CD14-positive monocyte (primary cell): ENCODE measurements around the gene MAPK12. TPM values are rescaled to one million over a fixed set of nuclear protein-coding genes. Genes with fewer than 3 reads are reported as not detected.

Experiments
- DNase-seq, 3 donors: peaks; one replicate each; pipeline ENCODE4 v3.0.0-alpha.2; 2011 to 2022
- H2AFZ ChIP-seq: 2 replicates; pipeline ENCODE4 v1.6.0; 2012; ENCODE audit warnings: mild to moderate bottlenecking, low read depth, low read length, inconsistent platforms; ENCODE audit not compliant: insufficient read depth, poor library complexity, severe bottlenecking
- H3K27ac ChIP-seq, 2 donors: 1 replicate in 1 of 2; 2 replicates in 1 of 2; pipeline ENCODE4 v1.5.1; 2012 to 2013; ENCODE audit warnings: low read length in 2 of 2, control low read depth in 1 of 2, inconsistent platforms in 1 of 2, low read depth in 1 of 2, mild to moderate bottlenecking in 1 of 2
- H3K27me3 ChIP-seq, 2 donors: one replicate each; pipeline versions ENCODE4 v1.6.0 to v1.6.1; 2011 to 2013; ENCODE audit warnings: low read length in 2 of 2; ENCODE audit not compliant: control insufficient read depth in 2 of 2, insufficient read depth in 2 of 2
- H3K36me3 ChIP-seq, 2 donors: replicated peaks in 1 of 2; 1 replicate in 1 of 2; 2 replicates in 1 of 2; pipeline versions ENCODE4 v1.5.1 to v1.6.1; 2012 to 2013; ENCODE audit warnings: low read length in 2 of 2, control low read depth in 1 of 2, inconsistent platforms in 1 of 2, mild to moderate bottlenecking in 1 of 2; ENCODE audit not compliant: insufficient read depth in 2 of 2, control insufficient read depth in 1 of 2
- H3K4me1 ChIP-seq, 2 donors: 1 replicate in 1 of 2; 2 replicates in 1 of 2; pipeline versions ENCODE4 v1.5.1 to v1.6.1; 2012 to 2013; ENCODE audit warnings: low read length in 2 of 2, control low read depth in 1 of 2, inconsistent platforms in 1 of 2, mild to moderate bottlenecking in 1 of 2, moderate library complexity in 1 of 2; ENCODE audit not compliant: insufficient read depth in 2 of 2, control insufficient read depth in 1 of 2
- H3K4me2 ChIP-seq: replicated peaks from 2 replicates; pipeline ENCODE3; 2012; ENCODE audit warnings: low read length, moderate library complexity, mild to moderate bottlenecking; ENCODE audit not compliant: poor library complexity, severe bottlenecking; ENCODE audit errors: extremely low read depth
- H3K4me3 ChIP-seq, 3 experiments: fragments of 200-600 bp in 1 of 3; sonication (generic) in 1 of 3; replicated peaks in 1 of 3; 1 replicate in 2 of 3; 2 replicates in 1 of 3; pipeline ENCODE4 v1.5.1; 2011 to 2013; ENCODE audit warnings: low read length in 3 of 3, mild to moderate bottlenecking in 3 of 3, control low read depth in 2 of 3, low read depth in 2 of 3, inconsistent platforms in 1 of 3, moderate library complexity in 1 of 3
- H3K79me2 ChIP-seq: 2 replicates; pipeline ENCODE4 v1.6.0; 2012; ENCODE audit warnings: mild to moderate bottlenecking, control low read depth, inconsistent platforms, low read length, moderate library complexity; ENCODE audit not compliant: insufficient read depth
- H3K9ac ChIP-seq: 2 replicates; pipeline ENCODE4 v1.6.0; 2017; ENCODE audit warnings: low read length, mild to moderate bottlenecking; ENCODE audit not compliant: insufficient read depth, poor library complexity, severe bottlenecking
- H3K9me3 ChIP-seq, 2 donors: replicated peaks in 1 of 2; 1 replicate in 1 of 2; 2 replicates in 1 of 2; pipeline versions ENCODE4 v1.5.1 to v1.6.1; 2012 to 2013; ENCODE audit warnings: low read length in 2 of 2, control low read depth in 1 of 2; ENCODE audit not compliant: control insufficient read depth in 1 of 2, insufficient read depth in 1 of 2
- H4K20me1 ChIP-seq: 2 replicates; pipeline ENCODE4 v1.6.0; 2012; ENCODE audit warnings: mild to moderate bottlenecking, low read length, control low read depth, moderate library complexity; ENCODE audit not compliant: insufficient read depth
- H3K27ac Mint-ChIP-seq, 7 donors: one replicate each; pipeline ENCODE4 v1.8.0; 2020; ENCODE audit warnings: mild to moderate bottlenecking in 7 of 7, mixed read lengths in 7 of 7, moderate library complexity in 6 of 7, inconsistent platforms in 2 of 7
- H3K27me3 Mint-ChIP-seq, 3 donors: one replicate each; pipeline ENCODE4 v1.8.0; 2021 to 2022; ENCODE audit warnings: low read depth in 3 of 3, mild to moderate bottlenecking in 3 of 3, mixed read lengths in 3 of 3, moderate library complexity in 3 of 3, inconsistent platforms in 1 of 3
- H3K36me3 Mint-ChIP-seq, 2 donors: one replicate each; pipeline ENCODE4 v1.8.0; 2020; ENCODE audit warnings: mixed read lengths in 2 of 2, inconsistent platforms in 1 of 2, mild to moderate bottlenecking in 1 of 2
- H3K4me1 Mint-ChIP-seq: one replicate; pipeline ENCODE4 v1.8.0; 2020; ENCODE audit warnings: mild to moderate bottlenecking, mixed read lengths
- H3K4me3 Mint-ChIP-seq, 2 donors: one replicate each; pipeline ENCODE4 v1.8.0; 2020; ENCODE audit warnings: mild to moderate bottlenecking in 2 of 2, mixed read lengths in 2 of 2, moderate library complexity in 1 of 2
- H3K9me3 Mint-ChIP-seq, 7 donors: one replicate each; pipeline ENCODE4 v1.8.0; 2020 to 2022; ENCODE audit warnings: mixed read lengths in 7 of 7, mild to moderate bottlenecking in 6 of 7, moderate library complexity in 6 of 7, inconsistent platforms in 2 of 7
- WGBS: methylation state at CpG from one replicate; pipeline ENCODE4 v1.1.5; 2013; ENCODE audit warnings: missing lambda C conversion rate; ENCODE audit not compliant: insufficient coverage; 5-methylcytosine and 5-hydroxymethylcytosine counted together
- intact Hi-C, 2 donors: fragments of 100-400 bp; cut with micrococcal nuclease; formaldehyde crosslinking; loops; one replicate each; pipeline versions ENCODE4 v1.15.0 to v1.15.1; 2023
- polyA plus RNA-seq, 3 donors: library from polyadenylated mRNA; depleted of rRNA in 1 of 3; unstranded in 2 of 3; stranded (reverse) in 1 of 3; fragments of 300-500 nt in 2 of 3; fragments of >200 nt in 1 of 3; fragmentation: Illumina TruSeq in 2 of 3; gene quantifications; 1 replicate in 2 of 3; 2 replicates in 1 of 3; pipeline ENCODE4 v1.2.3, GENCODE V29; 2012 to 2021
- TF ChIP-seq, protein P1 (sequence below): fragments of 200-600 bp; IDR thresholded peaks from one replicate; pipeline ENCODE4 v1.8.0; 2022; ENCODE audit warnings: antibody characterized with exemption, mild to moderate bottlenecking

The MAPK12 gene
- polyA plus RNA-seq, 3 donors: 0.06 to 3.2 (median 0.13) TPM

DNA sequence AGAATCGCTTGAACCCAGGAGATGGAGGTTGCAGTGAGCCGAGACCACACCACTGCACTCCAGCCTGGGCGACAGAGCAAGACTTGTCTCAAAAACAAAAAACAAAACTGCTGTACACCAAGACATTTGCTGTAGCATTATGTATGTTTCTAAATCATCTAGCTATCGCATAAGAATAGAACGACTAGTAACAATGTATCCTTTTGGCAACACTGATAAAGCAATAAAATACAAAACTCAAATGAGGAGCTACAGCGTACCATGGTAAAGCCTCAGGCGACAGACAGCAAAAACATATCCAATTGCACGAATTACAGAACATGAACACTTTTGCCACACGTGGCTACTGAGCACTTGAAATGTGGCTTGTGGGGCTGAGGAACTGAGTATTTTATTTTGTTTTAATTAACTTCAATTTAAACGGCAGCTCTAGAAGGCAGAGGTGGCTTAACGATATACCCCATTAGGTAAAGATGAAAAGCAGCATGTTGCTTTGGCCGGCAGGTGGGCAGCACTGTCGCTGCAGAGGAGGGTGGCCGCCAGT is 19.0 kb downstream of the MAPK12 start:
- Histone ChIP-seq H3K27ac (no peak overlapping the region), H3K27me3 (no peaks in the 10 kb centered on the region), H3K4me3 (peak overlapping the region in 1 of 3 experiments; percentile 98), H3K4me1 (peaks cover 43 to 49% of the 10 kb centered on the region in 2 donors), H3K4me2 (peak overlapping the region; percentile 44), H3K36me3 (peaks cover 19 to 35% of the 10 kb centered on the region in 2 donors), H3K9ac (peak overlapping the region; percentile 1), H3K9me3 (no peaks in the 10 kb centered on the region), H4K20me1 (peaks cover 20% of the 10 kb centered on the region), H2AFZ (no peak overlapping the region), H3K79me2 (peaks cover 74% of the 10 kb centered on the region)
- peaks cover 24 to 42% of the 10 kb centered on the region in 2 donors for H3K36me3 Mint-ChIP-seq
- H3K27me3 Mint-ChIP-seq: no peaks in the 10 kb centered on the region
- peak overlapping the region in 1 of 2 donors; percentile 0 for H3K4me3 Mint-ChIP-seq
- TF ChIP-seq, protein P1, sequence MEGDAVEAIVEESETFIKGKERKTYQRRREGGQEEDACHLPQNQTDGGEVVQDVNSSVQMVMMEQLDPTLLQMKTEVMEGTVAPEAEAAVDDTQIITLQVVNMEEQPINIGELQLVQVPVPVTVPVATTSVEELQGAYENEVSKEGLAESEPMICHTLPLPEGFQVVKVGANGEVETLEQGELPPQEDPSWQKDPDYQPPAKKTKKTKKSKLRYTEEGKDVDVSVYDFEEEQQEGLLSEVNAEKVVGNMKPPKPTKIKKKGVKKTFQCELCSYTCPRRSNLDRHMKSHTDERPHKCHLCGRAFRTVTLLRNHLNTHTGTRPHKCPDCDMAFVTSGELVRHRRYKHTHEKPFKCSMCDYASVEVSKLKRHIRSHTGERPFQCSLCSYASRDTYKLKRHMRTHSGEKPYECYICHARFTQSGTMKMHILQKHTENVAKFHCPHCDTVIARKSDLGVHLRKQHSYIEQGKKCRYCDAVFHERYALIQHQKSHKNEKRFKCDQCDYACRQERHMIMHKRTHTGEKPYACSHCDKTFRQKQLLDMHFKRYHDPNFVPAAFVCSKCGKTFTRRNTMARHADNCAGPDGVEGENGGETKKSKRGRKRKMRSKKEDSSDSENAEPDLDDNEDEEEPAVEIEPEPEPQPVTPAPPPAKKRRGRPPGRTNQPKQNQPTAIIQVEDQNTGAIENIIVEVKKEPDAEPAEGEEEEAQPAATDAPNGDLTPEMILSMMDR: no peak
- H3K4me1 Mint-ChIP-seq: peaks cover 43% of the 10 kb centered on the region
- DNase-seq: no peak
- H3K27ac Mint-ChIP-seq: peak overlapping the region in 2 of 7 donors; percentile 40 to 54
- 100% methylated on average over 2 of the region's 14 CpGs for WGBS
- intact Hi-C loops: no loop called here
- H3K9me3 Mint-ChIP-seq: peaks cover 0 to 2% (median 0%) of the 10 kb centered on the region in 7 donors

DNA sequence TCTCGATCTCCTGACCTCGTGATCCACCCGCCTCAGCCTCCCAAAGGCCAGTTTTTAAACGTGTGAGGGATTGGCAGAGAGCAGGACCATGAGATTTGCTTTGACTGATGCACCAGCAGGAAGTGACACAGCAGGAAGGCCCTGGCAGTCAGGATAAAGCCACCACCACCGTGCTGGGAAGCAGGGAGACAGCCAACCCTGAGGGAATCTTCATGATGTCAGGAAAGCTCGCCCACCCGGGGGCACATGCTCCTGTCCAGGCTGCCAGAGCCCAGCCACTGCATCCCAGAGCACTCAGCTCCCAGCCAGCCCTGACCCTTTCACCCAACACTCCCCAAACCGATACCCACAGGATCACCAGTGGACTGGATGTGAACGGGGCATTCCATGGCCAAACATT is 22.7 kb downstream of the MAPK12 start:
- intact Hi-C loops: no loop called here
- 77% methylated on average over 7 of the region's 9 CpGs for WGBS
- peaks cover 39% of the 10 kb centered on the region for H4K20me1 ChIP-seq

More for the DNA sequence above, 22.7 kb downstream of the MAPK12 start:
- Histone ChIP-seq H3K79me2 (peaks cover 75% of the 10 kb centered on the region), H3K27ac (no peak overlapping the region), H3K4me2 (no peak overlapping the region), H3K4me3 (no peak overlapping the region), H3K36me3 (peaks cover 21 to 28% of the 10 kb centered on the region in 2 donors), H3K9ac (no peak overlapping the region), H3K9me3 (no peaks in the 10 kb centered on the region), H3K27me3 (no peaks in the 10 kb centered on the region), H2AFZ (no peak overlapping the region), H3K4me1 (peaks cover 25 to 28% of the 10 kb centered on the region in 2 donors)
- Mint-ChIP-seq H3K36me3 (peaks cover 36 to 62% of the 10 kb centered on the region in 2 donors), H3K27ac (peak overlapping the region in 3 of 7 donors; percentile 30 to 82 (median 32)), H3K9me3 (peaks cover 0 to 6% (median 2%) of the 10 kb centered on the region in 7 donors), H3K4me1 (peaks cover 30% of the 10 kb centered on the region), H3K27me3 (no peaks in the 10 kb centered on the region), H3K4me3 (no peak overlapping the region)
- no peak for DNase-seq
- TF ChIP-seq, protein P1: no peak
